ENCODE results near the gene P3H3.

P3H3 gene, protein sequence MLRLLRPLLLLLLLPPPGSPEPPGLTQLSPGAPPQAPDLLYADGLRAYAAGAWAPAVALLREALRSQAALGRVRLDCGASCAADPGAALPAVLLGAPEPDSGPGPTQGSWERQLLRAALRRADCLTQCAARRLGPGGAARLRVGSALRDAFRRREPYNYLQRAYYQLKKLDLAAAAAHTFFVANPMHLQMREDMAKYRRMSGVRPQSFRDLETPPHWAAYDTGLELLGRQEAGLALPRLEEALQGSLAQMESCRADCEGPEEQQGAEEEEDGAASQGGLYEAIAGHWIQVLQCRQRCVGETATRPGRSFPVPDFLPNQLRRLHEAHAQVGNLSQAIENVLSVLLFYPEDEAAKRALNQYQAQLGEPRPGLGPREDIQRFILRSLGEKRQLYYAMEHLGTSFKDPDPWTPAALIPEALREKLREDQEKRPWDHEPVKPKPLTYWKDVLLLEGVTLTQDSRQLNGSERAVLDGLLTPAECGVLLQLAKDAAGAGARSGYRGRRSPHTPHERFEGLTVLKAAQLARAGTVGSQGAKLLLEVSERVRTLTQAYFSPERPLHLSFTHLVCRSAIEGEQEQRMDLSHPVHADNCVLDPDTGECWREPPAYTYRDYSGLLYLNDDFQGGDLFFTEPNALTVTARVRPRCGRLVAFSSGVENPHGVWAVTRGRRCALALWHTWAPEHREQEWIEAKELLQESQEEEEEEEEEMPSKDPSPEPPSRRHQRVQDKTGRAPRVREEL

GRCh38 chr12:6827982-6828780 is at the start of gene P3H3:
TSS of gene P3H3 (plus strand) at chr12:6828407. CDS start at chr12:6828441, 34 bp downstream.
- TF ChIP-seq, protein P1, sequence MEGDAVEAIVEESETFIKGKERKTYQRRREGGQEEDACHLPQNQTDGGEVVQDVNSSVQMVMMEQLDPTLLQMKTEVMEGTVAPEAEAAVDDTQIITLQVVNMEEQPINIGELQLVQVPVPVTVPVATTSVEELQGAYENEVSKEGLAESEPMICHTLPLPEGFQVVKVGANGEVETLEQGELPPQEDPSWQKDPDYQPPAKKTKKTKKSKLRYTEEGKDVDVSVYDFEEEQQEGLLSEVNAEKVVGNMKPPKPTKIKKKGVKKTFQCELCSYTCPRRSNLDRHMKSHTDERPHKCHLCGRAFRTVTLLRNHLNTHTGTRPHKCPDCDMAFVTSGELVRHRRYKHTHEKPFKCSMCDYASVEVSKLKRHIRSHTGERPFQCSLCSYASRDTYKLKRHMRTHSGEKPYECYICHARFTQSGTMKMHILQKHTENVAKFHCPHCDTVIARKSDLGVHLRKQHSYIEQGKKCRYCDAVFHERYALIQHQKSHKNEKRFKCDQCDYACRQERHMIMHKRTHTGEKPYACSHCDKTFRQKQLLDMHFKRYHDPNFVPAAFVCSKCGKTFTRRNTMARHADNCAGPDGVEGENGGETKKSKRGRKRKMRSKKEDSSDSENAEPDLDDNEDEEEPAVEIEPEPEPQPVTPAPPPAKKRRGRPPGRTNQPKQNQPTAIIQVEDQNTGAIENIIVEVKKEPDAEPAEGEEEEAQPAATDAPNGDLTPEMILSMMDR (IDR thresholded peaks at IDR 0.05): no peak
- Histone ChIP-seq H3K4me3 (peak within 1 kb of the TSS; percentile 92), H3K27ac (peak within 1 kb of the TSS; percentile 85 to 94)
- DNase-seq (ENCODE audit: low spot score): no peak

DNA sequence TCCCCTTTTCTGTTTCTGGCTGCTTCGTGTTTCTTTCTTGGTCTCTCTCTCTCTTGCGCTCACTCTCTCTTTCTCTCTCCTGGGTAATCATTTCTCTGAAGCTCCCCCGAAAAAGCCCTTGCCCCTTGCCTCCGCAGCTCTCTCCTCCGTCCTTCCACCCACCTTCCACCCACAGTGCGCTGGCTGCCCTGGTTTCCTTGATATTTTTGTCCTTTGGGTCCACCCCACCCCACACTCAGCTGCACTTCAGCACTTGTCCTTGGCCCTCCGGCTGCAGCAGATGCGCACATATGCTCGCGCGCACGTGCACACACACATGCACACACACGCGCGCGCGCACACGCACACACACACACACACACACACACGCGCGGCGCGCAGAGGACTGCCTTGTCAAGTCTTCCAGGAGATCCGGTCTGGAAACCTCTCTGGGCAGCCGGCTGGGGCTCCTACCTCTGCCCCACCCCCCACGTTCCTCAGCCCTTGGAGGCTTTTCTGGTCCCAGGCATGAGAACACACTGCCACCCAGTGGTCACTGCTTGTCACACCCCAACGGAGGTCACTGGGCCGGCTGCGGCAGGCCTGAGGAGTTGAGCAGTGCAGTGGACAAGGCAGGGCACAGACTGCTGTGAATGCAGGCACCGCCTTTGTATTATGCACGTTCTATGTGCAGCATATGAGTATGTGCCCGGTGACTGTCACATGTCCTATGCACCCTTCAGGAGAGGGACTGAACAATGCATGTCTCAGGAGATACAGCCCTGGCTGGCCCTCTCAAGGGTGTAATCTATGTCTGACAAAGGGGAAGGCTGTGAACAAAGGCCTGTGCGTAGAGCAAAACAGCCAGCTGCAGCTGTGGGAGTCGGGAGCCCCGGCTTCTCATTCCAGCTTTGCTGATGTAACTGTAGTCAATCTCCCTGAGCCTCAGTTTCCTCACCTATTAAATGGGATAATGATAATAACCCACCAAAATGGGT is 49.3 kb upstream of the P3H3 start:
- H3K4me3 ChIP-seq: peak overlapping the region; percentile 65
- H3K27ac ChIP-seq: peak overlapping the region; percentile 44 to 61
- TF ChIP-seq, protein P1 (IDR thresholded peaks at IDR 0.05): peak; percentile 91
- peak; percentile 96 for DNase-seq (ENCODE audit: low spot score)

- DNase-seq (ENCODE audit: low spot score): no peak
- no peak overlapping the region for H3K4me3 ChIP-seq
- TF ChIP-seq, protein P1 (IDR thresholded peaks at IDR 0.05): no peak
- no peak overlapping the region for H3K27ac ChIP-seq
Measured at GRCh38 chr12:6779708-6780432, 48.3 kb upstream of the P3H3 start.

- Histone ChIP-seq H3K4me3 (no peak overlapping the region), H3K27ac (no peak overlapping the region)
- TF ChIP-seq, protein P1 (IDR thresholded peaks at IDR 0.05): no peak
- no peak for DNase-seq (ENCODE audit: low spot score)
Measured at GRCh38 chr12:6780573-6780972, 47.6 kb upstream of the P3H3 start.

GRCh38 chr12:6782119-6782518 is 46.1 kb upstream of the P3H3 start:
- DNase-seq (ENCODE audit: low spot score): no peak
- H3K4me3 ChIP-seq: no peak overlapping the region
- H3K27ac ChIP-seq: no peak overlapping the region
- TF ChIP-seq, protein P1 (IDR thresholded peaks at IDR 0.05): no peak

All from coronary artery (tissue), 2 donors.